Subcutaneous preadipocyte (primary cell): ENCODE data around the gene PPP5C. TPM values are rescaled to one million over a fixed set of nuclear protein-coding genes. Genes with fewer than 3 reads are reported as not detected.

Experiments
- small RNA-seq: library from RNA; depleted of rRNA; stranded (forward); fragments of <200 nt; gene quantifications from one replicate; pipeline ENCODE3, GENCODE V24; 2012
- total RNA-seq: library from RNA; depleted of rRNA; stranded (reverse); fragments of >200 nt; gene quantifications from 2 replicates; pipeline ENCODE4 v1.2.3, GENCODE V29; 2012

The PPP5C gene, protein sequence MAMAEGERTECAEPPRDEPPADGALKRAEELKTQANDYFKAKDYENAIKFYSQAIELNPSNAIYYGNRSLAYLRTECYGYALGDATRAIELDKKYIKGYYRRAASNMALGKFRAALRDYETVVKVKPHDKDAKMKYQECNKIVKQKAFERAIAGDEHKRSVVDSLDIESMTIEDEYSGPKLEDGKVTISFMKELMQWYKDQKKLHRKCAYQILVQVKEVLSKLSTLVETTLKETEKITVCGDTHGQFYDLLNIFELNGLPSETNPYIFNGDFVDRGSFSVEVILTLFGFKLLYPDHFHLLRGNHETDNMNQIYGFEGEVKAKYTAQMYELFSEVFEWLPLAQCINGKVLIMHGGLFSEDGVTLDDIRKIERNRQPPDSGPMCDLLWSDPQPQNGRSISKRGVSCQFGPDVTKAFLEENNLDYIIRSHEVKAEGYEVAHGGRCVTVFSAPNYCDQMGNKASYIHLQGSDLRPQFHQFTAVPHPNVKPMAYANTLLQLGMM
- total RNA-seq, result 61.0 and 72.3 TPM in 2 replicates

DNA sequence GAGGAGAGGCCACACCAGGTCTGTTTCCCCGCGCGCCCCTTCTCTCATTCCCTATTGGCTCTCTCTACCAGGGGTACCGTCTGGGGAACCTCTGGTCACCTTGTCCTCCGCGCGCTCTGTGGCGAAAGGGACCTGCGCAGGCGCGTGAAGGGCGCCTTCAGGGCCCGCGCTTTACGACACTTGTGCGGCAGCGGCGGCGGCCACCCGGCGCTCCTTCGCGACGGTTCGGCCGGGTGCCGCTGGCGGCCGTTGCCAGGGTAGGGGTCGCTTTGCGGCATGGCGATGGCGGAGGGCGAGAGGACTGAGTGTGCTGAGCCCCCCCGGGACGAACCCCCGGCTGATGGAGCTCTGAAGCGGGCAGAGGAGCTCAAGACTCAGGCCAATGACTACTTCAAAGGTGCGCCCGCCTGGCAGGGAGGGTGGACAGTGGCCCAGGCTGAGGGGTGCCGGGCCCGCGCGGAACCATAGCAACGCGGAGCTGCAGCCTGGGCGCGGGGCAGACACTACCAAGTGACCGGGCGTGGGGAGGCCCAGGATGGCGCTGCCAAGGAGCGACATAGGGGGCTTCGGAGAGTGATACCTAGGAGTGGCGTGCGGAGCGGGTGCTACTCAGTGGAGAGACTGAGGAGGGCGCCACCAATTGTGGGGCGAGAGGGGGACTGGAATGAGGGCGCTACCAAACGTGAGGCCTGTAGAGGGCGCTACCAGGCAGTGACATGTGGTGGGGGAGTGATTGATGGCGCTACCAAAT lies at the start of gene PPP5C:
TSS of gene PPP5C (plus strand) at position 267 of the 751 bp plus-strand sequence. CDS start at position 277, 10 bp downstream.

DNA sequence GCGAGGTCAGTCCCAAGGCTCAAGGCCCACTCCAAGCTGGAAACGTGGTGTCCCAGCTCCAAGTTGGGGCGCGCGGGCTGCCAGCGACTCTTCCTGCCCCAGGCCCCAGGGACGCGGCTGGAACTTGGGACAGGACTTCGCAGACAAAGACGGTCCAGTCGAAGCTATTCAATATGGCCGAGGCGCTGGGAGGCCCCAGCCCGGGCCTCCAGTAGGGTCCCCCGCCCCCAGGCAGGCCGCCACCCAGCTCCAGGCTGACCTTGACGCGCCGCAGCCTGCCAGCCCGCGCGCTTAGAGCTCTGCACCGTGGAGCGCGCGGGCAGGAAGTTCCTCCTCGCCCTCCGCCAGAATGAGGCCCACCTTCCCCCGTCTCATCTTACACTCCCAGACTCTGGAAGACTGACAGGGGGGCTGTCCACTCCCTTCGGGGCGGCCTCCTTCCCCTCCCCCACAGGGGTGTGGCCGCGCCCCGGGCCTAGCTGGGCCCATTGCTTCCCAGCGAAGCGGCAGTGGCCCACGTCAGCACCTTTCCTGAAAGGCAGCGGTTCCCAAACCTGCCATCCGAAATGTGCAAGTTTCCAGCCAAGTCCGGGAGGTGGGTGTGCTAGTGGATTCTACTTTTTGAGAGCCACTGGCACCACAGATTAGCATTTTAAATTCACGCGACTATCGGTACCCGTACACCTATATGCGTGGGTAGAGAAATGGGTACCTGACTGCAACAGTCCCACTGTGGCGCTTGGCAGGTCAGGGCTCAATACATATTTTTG lies 66.6 kb downstream of the PPP5C start, which contains the start of gene CCDC8:
TSS of gene CCDC8 (minus strand) at position 303 of the 770 bp plus-strand sequence. CDS start 754 bp downstream, outside the sequence.

GRCh38 chr19:46428239-46429135 lies 81.6 kb downstream of the PPP5C start, which contains the start of gene PNMA8C:
Gene PNMA8C (minus strand): TSS chr19:46428936. CDS start chr19:46428359, 577 bp downstream.

Small RNAs within 50 kb of the gene (small RNA-seq; reads per million reads assigned to genes)
- not detected for gene RNU6-924P

Other genes starting within 250 kb of the PPP5C start
- gene IGFL3, start 222.4 kb upstream of the PPP5C start, total RNA-seq, result not detected in 2 replicates
- gene IGFL2, start 198.8 kb upstream of the PPP5C start, total RNA-seq, result not detected in 2 replicates
- not detected in 2 replicates for gene IGFL1, start 117.3 kb upstream of the PPP5C start, total RNA-seq
- 10.8 and 22.0 TPM in 2 replicates for gene HIF3A, start 50.0 kb upstream of the PPP5C start, total RNA-seq
- gene CCDC8, start 66.5 kb downstream of the PPP5C start, total RNA-seq, result 15.4 and 20.9 TPM in 2 replicates
- gene PNMA8C, start 81.8 kb downstream of the PPP5C start, total RNA-seq, result not detected in 2 replicates
- 5.1 and 8.1 TPM in 2 replicates for gene PNMA8A, start 124.5 kb downstream of the PPP5C start, total RNA-seq
- gene PNMA8B, start 148.8 kb downstream of the PPP5C start, total RNA-seq, result 0.78 and 1.1 TPM in 2 replicates